GM12878 (cell line): ENCODE measurements around the gene PLCG2. TPM values are rescaled to one million over a fixed set of nuclear protein-coding genes. Genes with fewer than 3 reads are reported as not detected.

ENCODE experiments used
- ATAC-seq: fragments of 200-7000 bp; cut with Tn5 transposase; 3 replicates; pipeline ENCODE4 v1.9.1; 2020; ENCODE audit warnings: mild to moderate bottlenecking, moderate library complexity
- BruUV-seq: library from RNA; stranded (reverse); fragments of 400-500 nt; replicated peaks from 2 replicates; lab custom pipeline; 2021; lab: Mats Ljungman, UMichigan
- CTCF ChIA-PET: fragments of 300-600 bp; sonication (Branson Sonifier 250); formaldehyde crosslinking; extraction: SDS; loops from one replicate; lab custom pipeline; 2021; ENCODE audit warnings: inconsistent platforms; lab: Yijun Ruan, JAX
- POLR2A ChIA-PET: fragments of 350-600 bp; formaldehyde crosslinking; extraction: SDS; loops from one replicate; lab custom pipeline; 2021; ENCODE audit warnings: inconsistent platforms; lab: Charles Lee
- RAD21 ChIA-PET: fragments of 300-600 bp; sonication (Branson Sonifier 250); formaldehyde crosslinking; loops from one replicate; lab custom pipeline; 2023; ENCODE audit warnings: antibody characterized with exemption; ENCODE audit not compliant: unreplicated experiment; lab: Charles Lee
- SMC1A ChIA-PET: fragments of 300-600 bp; sonication (Branson Sonifier 250); formaldehyde crosslinking; loops from one replicate; lab custom pipeline; 2023; ENCODE audit not compliant: unreplicated experiment, uncharacterized antibody; lab: Charles Lee
- DNase-seq: peaks from one replicate; pipeline ENCODE4 v3.0.0-alpha.2; 2011; ENCODE audit warnings: low read depth, low spot score
- FAIRE-seq: peaks from 3 replicates; lab custom pipeline; 2011; peaks lifted over from hg19 to GRCh38; lab: Jason Lieb, UNC
- H2AFZ ChIP-seq: 2 replicates; pipeline ENCODE4 v1.6.0; 2011; ENCODE audit warnings: low read depth, low read length, control low read depth; ENCODE audit not compliant: control insufficient read depth
- H3K27ac ChIP-seq: 2 replicates; pipeline ENCODE4 v1.5.1; 2011; ENCODE audit warnings: control low read depth; ENCODE audit not compliant: control insufficient read depth, insufficient read depth
- H3K27me3 ChIP-seq, 2 experiments: replicated peaks in 1 of 2; 2 replicates each; pipeline versions ENCODE4 v1.6.0 to v1.6.1; 2011; ENCODE audit warnings: low read length in 1 of 2; ENCODE audit not compliant: control insufficient read depth in 2 of 2, insufficient read depth in 2 of 2
- H3K36me3 ChIP-seq, 2 experiments: 2 replicates each; pipeline ENCODE4 v1.5.1; 2011; ENCODE audit warnings: low read length in 1 of 2; ENCODE audit not compliant: control insufficient read depth in 2 of 2, insufficient read depth in 2 of 2
- H3K4me1 ChIP-seq: 2 replicates; pipeline ENCODE4 v1.6.1; 2011; ENCODE audit warnings: mild to moderate bottlenecking, low read length, moderate library complexity, mixed read lengths; ENCODE audit not compliant: control insufficient read depth, insufficient read depth
- H3K4me2 ChIP-seq: 2 replicates; pipeline ENCODE4 v1.6.0; 2011; ENCODE audit warnings: control low read depth; ENCODE audit not compliant: control insufficient read depth, insufficient read depth
- H3K4me3 ChIP-seq: fragments of 200-600 bp; sonication (generic); 2 replicates; pipeline ENCODE4 v1.5.1; 2016
- H3K79me2 ChIP-seq: 2 replicates; pipeline ENCODE4 v1.6.0; 2011; ENCODE audit warnings: low read length; ENCODE audit not compliant: control insufficient read depth, insufficient read depth
- H3K9ac ChIP-seq: 2 replicates; pipeline ENCODE4 v1.8.0; 2011; ENCODE audit warnings: low read length, control low read depth, mixed read lengths; ENCODE audit not compliant: control insufficient read depth, insufficient read depth
- H3K9me3 ChIP-seq: replicated peaks from 3 replicates; pipeline ENCODE4 v1.5.1; 2011; ENCODE audit warnings: mild to moderate bottlenecking, low read length; ENCODE audit not compliant: control insufficient read depth, insufficient read depth
- H4K20me1 ChIP-seq: 2 replicates; pipeline ENCODE4 v1.6.0; 2011; ENCODE audit not compliant: control insufficient read depth, insufficient read depth
- ELK1 ChIP-seq: IDR thresholded peaks from 2 replicates; pipeline ENCODE4 v1.6.1; 2012; ENCODE audit warnings: low read depth, low read length, improper control_type of control experiment
- GATAD2B ChIP-seq: fragments of 450-650 bp; conservative IDR thresholded peaks from 2 replicates; pipeline ENCODE4 v1.6.1; 2017; ENCODE audit warnings: low read depth, mild to moderate bottlenecking, moderate library complexity
- PAX5 ChIP-seq: IDR thresholded peaks from 2 replicates; pipeline ENCODE4 v1.6.1; 2011; ENCODE audit warnings: low read depth, low read length, borderline replicate concordance
- TARDBP ChIP-seq: IDR thresholded peaks from 2 replicates; pipeline ENCODE4 v1.6.1; 2016; ENCODE audit warnings: borderline replicate concordance
- ZNF384 ChIP-seq: IDR thresholded peaks from 2 replicates; pipeline ENCODE4 v1.6.1; 2012; ENCODE audit warnings: low read depth, mild to moderate bottlenecking, low read length, improper control_type of control experiment, borderline replicate concordance
- ZNF592 ChIP-seq: fragments of 450-650 bp; IDR thresholded peaks from 2 replicates; pipeline ENCODE4 v1.6.1; 2017; ENCODE audit warnings: mild to moderate bottlenecking, moderate library complexity
- WGBS: methylation state at CpG from one replicate; pipeline ENCODE4 v1.1.6; 2016; ENCODE audit warnings: low lambda C conversion rate; ENCODE audit not compliant: insufficient replicate concordance, insufficient coverage; ENCODE audit errors: missing lambda C conversion rate; 5-methylcytosine and 5-hydroxymethylcytosine counted together
- in situ Hi-C: fragments of 300-500 bp; cut with MboI; formaldehyde crosslinking; loops from 9 replicates; pipeline ENCODE4 v1.14.3; 2018; ENCODE audit warnings: mixed read lengths
- intact Hi-C: fragments of 100-400 bp; cut with micrococcal nuclease; formaldehyde crosslinking; loops from one replicate; pipeline ENCODE4 v1.14.2; 2022; ENCODE audit not compliant: unreplicated experiment
- polyA plus RNA-seq, 11 experiments: library from polyadenylated mRNA; depleted of rRNA in 4 of 11; unstranded in 6 of 11; stranded (reverse) in 5 of 11; fragments of >200 nt; fragmentation: Nextera tagmentation in 4 of 11; fragmentation: Illumina TruSeq in 1 of 11; extraction: Ambion mirVana in 4 of 11; extraction: Trizol in 1 of 11; gene quantifications; 1 replicate in 1 of 11; 2 replicates in 10 of 11; pipeline versions ENCODE4 v1.2.1 to v1.2.3, GENCODE V29; 2011 to 2016; ENCODE audit warnings: inconsistent platforms in 2 of 11, missing spikeins in 2 of 11, low read depth in 1 of 11
- total RNA-seq, 4 experiments: library from RNA; depleted of rRNA in 3 of 4; stranded (reverse); fragments of >200 nt in 3 of 4; fragmentation: Illumina TruSeq in 1 of 4; extraction: Trizol in 1 of 4; gene quantifications; 2 replicates each; pipeline versions ENCODE4 v1.2.1 to v1.2.3, GENCODE V29; 2013 to 2021
- TF ChIP-seq, protein P1 (sequence below), 3 experiments: IDR thresholded peaks in 2 of 3; conservative IDR thresholded peaks in 1 of 3; 2 replicates each; pipeline ENCODE4 v1.5.1; 2011; ENCODE audit warnings: low read depth in 3 of 3, low read length in 3 of 3, mild to moderate bottlenecking in 3 of 3, control low read depth in 2 of 3, moderate library complexity in 2 of 3, inconsistent platforms in 1 of 3, mixed read lengths in 1 of 3; ENCODE audit not compliant: control insufficient read depth in 2 of 3, insufficient read depth in 1 of 3; ENCODE audit errors: extremely low read depth in 1 of 3
- TF ChIP-seq, protein P2 (sequence below): fragments of 450-650 bp; formaldehyde crosslinking; IDR thresholded peaks from 2 replicates; pipeline ENCODE4 v1.4.0; 2020; ENCODE audit warnings: mild to moderate bottlenecking, moderate library complexity

PLCG2 gene
- total and polyA plus RNA-seq, 10 of the 15 experiments (the other 5 are each of a cell fraction or from before 2014, with no cell fraction given), result 47.6 to 256 (median 149) TPM

DNA sequence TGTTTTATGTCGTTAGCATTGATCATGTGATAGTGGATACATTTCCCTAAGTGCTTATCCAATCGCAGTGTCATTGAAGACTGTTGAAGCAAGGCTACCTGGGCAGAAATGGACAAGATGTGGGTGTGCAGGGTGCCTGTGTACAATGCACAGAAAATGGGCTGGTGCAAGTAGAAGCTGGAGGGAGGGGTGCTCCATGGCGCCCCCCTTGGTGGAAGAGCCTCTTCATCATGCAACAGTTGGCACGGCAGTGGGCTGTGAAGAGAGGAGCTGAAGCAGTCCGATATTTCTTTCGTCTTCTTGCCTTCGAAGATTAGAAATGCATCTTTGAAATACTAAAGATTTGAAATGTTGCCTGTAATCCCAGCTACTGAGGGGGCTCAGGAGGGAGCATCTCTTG is 100.5 kb downstream of the PLCG2 start:
- H3K4me3 ChIP-seq, result no peak overlapping the region
- in situ Hi-C loops (no loop called here), intact Hi-C loops (loop anchor here (10.0 kb wide), 1 partner anchor 515 kb away; no protein-coding TSS in a partner anchor)
- ChIA-PET RAD21 (no interaction called here), SMC1A (interaction anchor here (0.9 to 1.5 kb wide), 2 partner anchors 15 to 141 kb away, joined by 3 to 4 read pairs; no protein-coding TSS in a partner anchor), POLR2A (interaction anchor here (0.9 kb wide), 1 partner anchor 22 kb away, joined by 4 read pairs; no protein-coding TSS in a partner anchor), CTCF (interaction anchor here (1.3 to 3.1 kb wide), 2 partner anchors 9 to 139 kb away, joined by 3 to 18 read pairs; no protein-coding TSS in a partner anchor)
- 46% methylated on average over 7 of the region's 7 CpGs for WGBS
- peak; percentile 45; the same call in 1 of the 3 replicates for ATAC-seq
- H3K79me2 ChIP-seq, result peaks cover 7% of the 10 kb centered on the region
- no peak overlapping the region for H2AFZ ChIP-seq
- H3K4me1 ChIP-seq, result no peaks in the 10 kb centered on the region
- H3K9ac ChIP-seq, result no peak overlapping the region
- H3K27me3 ChIP-seq, result no peaks in the 10 kb centered on the region
- H4K20me1 ChIP-seq, result no peaks in the 10 kb centered on the region
- H3K36me3 ChIP-seq, result peaks cover 42 to 60% of the 10 kb centered on the region in 2 experiments
- H3K4me2 ChIP-seq, result no peak overlapping the region
- FAIRE-seq, result no peak
- no peak for TF ChIP-seq ELK1
- TF ChIP-seq, protein P1, sequence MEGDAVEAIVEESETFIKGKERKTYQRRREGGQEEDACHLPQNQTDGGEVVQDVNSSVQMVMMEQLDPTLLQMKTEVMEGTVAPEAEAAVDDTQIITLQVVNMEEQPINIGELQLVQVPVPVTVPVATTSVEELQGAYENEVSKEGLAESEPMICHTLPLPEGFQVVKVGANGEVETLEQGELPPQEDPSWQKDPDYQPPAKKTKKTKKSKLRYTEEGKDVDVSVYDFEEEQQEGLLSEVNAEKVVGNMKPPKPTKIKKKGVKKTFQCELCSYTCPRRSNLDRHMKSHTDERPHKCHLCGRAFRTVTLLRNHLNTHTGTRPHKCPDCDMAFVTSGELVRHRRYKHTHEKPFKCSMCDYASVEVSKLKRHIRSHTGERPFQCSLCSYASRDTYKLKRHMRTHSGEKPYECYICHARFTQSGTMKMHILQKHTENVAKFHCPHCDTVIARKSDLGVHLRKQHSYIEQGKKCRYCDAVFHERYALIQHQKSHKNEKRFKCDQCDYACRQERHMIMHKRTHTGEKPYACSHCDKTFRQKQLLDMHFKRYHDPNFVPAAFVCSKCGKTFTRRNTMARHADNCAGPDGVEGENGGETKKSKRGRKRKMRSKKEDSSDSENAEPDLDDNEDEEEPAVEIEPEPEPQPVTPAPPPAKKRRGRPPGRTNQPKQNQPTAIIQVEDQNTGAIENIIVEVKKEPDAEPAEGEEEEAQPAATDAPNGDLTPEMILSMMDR (IDR thresholded peaks at IDR 0.05 in 2 of 3, conservative IDR thresholded peaks at IDR 0.05 in 1 of 3; ENCODE audit: control insufficient read depth in 2 of 3, extremely low read depth in 1 of 3, insufficient read depth in 1 of 3, low read depth in 3 of 3, low read length in 3 of 3), result peak; percentile 3 to 31 (median 30); a peak in 2 of 6 replicates
- TF ChIP-seq, protein P2, sequence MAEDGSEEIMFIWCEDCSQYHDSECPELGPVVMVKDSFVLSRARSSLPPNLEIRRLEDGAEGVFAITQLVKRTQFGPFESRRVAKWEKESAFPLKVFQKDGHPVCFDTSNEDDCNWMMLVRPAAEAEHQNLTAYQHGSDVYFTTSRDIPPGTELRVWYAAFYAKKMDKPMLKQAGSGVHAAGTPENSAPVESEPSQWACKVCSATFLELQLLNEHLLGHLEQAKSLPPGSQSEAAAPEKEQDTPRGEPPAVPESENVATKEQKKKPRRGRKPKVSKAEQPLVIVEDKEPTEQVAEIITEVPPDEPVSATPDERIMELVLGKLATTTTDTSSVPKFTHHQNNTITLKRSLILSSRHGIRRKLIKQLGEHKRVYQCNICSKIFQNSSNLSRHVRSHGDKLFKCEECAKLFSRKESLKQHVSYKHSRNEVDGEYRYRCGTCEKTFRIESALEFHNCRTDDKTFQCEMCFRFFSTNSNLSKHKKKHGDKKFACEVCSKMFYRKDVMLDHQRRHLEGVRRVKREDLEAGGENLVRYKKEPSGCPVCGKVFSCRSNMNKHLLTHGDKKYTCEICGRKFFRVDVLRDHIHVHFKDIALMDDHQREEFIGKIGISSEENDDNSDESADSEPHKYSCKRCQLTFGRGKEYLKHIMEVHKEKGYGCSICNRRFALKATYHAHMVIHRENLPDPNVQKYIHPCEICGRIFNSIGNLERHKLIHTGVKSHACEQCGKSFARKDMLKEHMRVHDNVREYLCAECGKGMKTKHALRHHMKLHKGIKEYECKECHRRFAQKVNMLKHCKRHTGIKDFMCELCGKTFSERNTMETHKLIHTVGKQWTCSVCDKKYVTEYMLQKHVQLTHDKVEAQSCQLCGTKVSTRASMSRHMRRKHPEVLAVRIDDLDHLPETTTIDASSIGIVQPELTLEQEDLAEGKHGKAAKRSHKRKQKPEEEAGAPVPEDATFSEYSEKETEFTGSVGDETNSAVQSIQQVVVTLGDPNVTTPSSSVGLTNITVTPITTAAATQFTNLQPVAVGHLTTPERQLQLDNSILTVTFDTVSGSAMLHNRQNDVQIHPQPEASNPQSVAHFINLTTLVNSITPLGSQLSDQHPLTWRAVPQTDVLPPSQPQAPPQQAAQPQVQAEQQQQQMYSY, result no peak
- TF ChIP-seq TARDBP, result no peak
- no peak for TF ChIP-seq ZNF592
- no peak for TF ChIP-seq PAX5
- no peak for TF ChIP-seq GATAD2B
- no peak for TF ChIP-seq ZNF384
- TF ChIP-seq, all 136 proteins: peak for 1
- DNase-seq, result no peak
- H3K27ac ChIP-seq, result no peak overlapping the region
- BruUV-seq, result no TSS peak
- H3K9me3 ChIP-seq, result no peaks in the 10 kb centered on the region
